ENCODE results near the gene APOL4. TPM values are rescaled to one million over a fixed set of nuclear protein-coding genes. Genes with fewer than 3 reads are reported as not detected.
"Not testable (repeated sequence)": the region's sequence is repeated elsewhere in the genome, so short reads cannot be mapped to it uniquely, and the experiment has no call there.

APOL4 gene
- total RNA-seq, 1 donor, result not detected

DNA sequence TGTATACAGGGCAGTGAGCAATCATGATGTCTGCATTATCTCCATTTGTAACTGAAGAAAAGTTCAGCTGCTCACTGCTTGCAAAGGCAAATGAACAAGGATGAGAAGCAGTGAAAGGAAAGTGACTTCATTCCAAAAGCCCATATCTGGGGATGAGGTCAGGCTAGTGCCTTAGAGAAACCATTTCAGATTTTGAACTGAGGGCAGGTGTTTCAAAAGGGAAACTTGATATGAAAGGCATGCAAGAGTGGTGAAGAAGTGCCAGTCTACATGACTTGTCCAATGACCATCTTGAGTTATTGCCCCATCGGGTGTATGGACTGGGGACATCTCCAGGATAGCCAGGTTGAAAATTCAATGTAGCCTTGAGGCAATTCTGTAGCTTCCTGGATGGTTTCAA is 7.3 kb upstream of the APOL4 start:
- TF ChIP-seq, protein P1, sequence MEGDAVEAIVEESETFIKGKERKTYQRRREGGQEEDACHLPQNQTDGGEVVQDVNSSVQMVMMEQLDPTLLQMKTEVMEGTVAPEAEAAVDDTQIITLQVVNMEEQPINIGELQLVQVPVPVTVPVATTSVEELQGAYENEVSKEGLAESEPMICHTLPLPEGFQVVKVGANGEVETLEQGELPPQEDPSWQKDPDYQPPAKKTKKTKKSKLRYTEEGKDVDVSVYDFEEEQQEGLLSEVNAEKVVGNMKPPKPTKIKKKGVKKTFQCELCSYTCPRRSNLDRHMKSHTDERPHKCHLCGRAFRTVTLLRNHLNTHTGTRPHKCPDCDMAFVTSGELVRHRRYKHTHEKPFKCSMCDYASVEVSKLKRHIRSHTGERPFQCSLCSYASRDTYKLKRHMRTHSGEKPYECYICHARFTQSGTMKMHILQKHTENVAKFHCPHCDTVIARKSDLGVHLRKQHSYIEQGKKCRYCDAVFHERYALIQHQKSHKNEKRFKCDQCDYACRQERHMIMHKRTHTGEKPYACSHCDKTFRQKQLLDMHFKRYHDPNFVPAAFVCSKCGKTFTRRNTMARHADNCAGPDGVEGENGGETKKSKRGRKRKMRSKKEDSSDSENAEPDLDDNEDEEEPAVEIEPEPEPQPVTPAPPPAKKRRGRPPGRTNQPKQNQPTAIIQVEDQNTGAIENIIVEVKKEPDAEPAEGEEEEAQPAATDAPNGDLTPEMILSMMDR (IDR thresholded peaks at IDR 0.05; ENCODE audit: insufficient read depth, low read depth, low read length), result no peak
- DNase-seq (ENCODE audit: low read depth), result no peak

DNA sequence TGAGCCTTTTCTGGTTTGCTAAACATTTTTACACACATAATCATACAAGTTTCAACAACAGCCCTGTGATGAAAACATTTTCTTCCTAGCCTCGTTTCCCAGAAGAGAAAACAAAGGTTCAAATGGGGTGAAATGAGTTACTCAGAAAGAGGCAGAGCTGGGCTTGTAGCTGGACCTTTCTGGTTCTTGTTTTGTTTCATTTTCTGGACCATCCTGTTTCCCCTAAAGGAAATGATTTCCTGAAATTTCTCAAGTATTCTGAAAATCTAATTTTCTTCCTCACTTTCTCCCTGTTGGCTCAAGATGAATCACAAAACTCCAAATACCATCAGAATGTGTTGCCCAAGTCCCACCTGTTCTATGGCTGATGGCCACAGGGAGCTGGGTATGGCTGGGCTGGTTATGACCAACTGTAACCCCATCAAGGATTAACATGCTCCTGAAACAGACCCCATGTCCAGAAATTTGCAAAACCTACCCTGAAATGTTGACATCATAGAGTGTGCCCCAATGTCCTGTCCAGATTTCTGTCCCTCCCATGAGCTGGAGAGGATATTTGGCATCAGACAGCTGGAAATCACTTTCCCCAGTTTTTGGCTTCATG is 6.7 kb upstream of the APOL4 start:
- no peak for DNase-seq (ENCODE audit: low read depth)
- no peak overlapping the region for H3K4me3 ChIP-seq (ENCODE audit: low read depth, low read length)
- TF ChIP-seq, protein P1 (IDR thresholded peaks at IDR 0.05; ENCODE audit: insufficient read depth, low read depth, low read length), result no peak

More for the DNA sequence above, 7.3 kb upstream of the APOL4 start:
- H3K4me3 ChIP-seq (ENCODE audit: low read depth, low read length), result no peak overlapping the region

DNA sequence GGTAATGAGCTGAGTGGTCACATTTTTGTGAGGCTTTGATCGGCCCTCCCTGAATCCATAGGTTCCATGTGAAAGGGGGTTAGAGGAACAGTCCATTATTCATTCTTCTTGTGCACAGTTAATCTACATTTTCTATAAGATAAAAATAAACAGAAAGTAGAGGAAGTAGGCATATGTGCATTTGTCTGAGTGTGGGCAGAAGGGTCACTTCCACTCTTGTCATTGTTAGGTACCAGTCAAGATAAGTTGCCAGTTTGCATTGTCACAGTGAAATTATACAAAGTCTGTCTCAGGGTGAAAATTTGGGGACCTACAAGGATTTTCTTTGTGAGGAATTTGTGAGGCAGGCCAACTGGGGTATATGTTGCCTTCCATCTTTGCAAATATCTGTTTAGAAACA is 4.6 kb upstream of the APOL4 start:
- DNase-seq (ENCODE audit: low read depth), result no peak
- TF ChIP-seq, protein P1 (IDR thresholded peaks at IDR 0.05; ENCODE audit: insufficient read depth, low read depth, low read length), result no peak
- H3K4me3 ChIP-seq (ENCODE audit: low read depth, low read length), result no peak overlapping the region

DNA sequence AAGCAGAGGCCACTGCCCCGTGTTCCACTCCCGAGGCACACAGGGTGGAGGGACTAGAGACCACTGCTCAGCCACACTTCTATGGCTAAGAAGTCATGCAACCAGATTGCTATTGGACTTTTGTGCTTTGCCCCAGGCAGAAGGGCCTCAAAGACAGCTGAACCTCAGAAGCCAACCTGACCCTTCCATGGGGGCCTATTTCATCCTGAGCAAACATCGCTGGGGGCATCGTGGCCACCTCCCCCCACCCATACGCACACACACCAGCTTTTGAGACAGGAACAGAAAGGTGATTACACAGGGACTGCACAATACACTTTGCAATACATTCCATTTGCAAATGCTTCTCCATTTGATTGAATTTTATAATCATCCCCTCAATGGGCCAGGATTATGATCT is 4.0 kb upstream of the APOL4 start:
- not testable (repeated sequence) for H3K4me3 ChIP-seq (ENCODE audit: low read depth, low read length); DNase-seq (ENCODE audit: low read depth)

DNA sequence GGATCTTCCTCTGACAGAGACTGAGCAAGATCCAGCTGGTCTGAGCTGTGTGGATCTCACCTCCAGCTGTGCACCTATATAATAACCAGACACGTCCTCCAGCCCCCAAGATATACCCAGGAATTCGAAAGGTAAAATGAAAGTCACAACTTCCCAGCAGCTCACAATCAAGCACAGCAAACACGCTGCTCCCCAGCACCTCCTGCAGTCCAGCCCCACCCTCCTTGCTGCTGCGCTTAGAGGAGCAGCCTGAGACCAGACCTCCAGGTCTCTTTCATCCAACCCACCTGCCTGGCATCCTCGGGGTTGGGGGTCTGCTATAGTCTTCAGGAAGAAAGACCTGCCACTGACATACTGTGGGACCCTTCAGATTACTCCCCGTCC is 3.0 kb upstream of the APOL4 start:
- no peak for DNase-seq (ENCODE audit: low read depth)
- TF ChIP-seq, protein P1 (IDR thresholded peaks at IDR 0.05; ENCODE audit: insufficient read depth, low read depth, low read length), result no peak
- no peak overlapping the region for H3K4me3 ChIP-seq (ENCODE audit: low read depth, low read length)

DNA sequence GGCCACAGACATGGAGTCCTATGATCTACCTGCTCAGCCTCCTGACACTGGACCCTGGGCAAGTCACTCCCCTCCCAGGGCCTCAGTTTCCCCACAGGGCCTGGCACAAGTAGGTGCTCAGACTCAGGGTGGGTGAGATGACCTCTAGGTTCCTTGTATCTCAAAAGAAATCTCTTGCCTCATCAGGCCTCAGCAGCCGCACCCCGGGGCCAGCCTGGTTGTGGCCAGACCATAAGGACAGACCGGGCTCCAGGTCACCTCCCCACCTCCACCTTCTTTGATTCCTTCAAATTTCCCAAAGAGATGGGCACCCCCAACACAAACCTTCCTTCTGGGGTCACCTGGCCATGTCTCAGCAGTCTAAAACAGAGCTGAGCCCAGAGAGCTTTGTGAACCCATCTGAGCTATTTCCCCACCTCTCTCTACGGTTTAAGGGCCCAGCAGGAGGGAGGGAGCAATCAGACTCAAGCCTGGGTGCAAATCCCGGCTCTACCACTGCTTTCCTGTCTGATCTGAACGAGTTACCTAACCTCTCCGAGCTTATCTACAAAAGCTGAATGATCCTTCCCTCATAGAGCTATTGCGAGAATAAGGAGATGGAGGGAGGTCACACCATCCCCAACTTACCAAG is 2.5 kb upstream of the APOL4 start:
- TF ChIP-seq, protein P1 (IDR thresholded peaks at IDR 0.05; ENCODE audit: insufficient read depth, low read depth, low read length), result no peak
- no peak for DNase-seq (ENCODE audit: low read depth)

DNA sequence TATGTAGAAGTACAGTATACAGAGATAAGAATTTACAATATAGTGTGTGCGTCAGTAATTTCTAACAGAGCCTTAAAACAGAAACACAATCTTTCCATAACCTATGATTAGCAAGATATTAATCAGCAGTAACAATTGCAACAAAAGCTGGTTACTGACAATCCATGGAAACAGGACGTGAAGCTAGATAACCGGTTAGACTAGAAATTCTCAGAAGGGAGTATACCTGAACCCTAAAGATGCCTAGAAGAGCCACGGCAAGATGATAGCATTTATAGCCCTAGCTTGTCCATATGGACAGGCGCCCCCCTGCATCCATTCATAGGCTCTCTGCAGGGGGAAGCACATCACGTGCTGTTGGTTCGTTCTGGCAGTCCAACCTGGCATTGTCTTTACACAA is 1.8 kb upstream of the APOL4 start:
- not testable (repeated sequence) for DNase-seq (ENCODE audit: low read depth); H3K4me3 ChIP-seq (ENCODE audit: low read depth, low read length)

More for the DNA sequence above, 2.5 kb upstream of the APOL4 start:
- H3K4me3 ChIP-seq (ENCODE audit: low read depth, low read length), result no peak overlapping the region

DNA sequence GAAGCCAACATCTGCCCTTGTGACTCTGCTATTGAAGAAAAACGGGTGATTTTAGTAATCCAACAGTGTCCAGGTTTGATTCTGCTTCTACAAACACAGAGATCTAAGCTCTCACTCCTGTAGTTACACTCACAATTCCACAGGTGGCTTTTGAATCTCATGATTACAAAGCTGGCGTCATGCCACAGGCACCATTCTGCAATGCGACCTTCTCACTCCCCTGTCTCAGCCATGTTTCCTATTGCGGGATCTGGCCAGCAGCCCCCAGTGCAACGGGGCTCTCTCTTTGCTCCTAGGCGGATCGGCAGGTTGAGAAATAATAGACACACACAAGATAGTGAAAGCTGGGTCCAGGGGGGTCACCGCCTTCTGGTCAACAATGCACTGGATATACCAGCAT is 1.3 kb upstream of the APOL4 start:
- DNase-seq (ENCODE audit: low read depth); H3K4me3 ChIP-seq (ENCODE audit: low read depth, low read length): not testable (repeated sequence)

DNA sequence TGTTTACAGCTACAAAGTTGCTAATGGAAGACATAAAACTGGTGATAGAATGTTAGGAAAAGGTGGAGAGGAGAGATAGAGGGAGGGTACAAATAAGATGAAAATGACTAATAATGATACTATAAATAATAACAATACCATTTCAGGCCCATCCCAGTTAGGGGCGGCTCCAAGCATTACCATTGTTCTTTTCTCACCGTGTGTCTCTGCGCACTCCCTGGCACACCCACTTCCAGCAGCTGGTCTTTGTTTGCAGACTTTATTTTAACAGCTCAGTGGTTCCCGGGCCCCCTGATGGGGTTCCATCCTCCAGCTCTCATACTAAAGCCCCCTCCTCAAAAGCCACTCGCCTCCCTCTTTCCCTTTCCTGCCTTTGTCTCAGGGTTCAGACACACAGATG is 584 bp downstream of the APOL4 start:
- not testable (repeated sequence) for H3K4me3 ChIP-seq (ENCODE audit: low read depth, low read length); DNase-seq (ENCODE audit: low read depth)
